Endothelial cell of umbilical vein (primary cell): Measurements from ENCODE around the gene SYNCRIP. TPM values are rescaled to one million over a fixed set of nuclear protein-coding genes. Genes with fewer than 3 reads are reported as not detected.

Source experiments
- BruUV-seq: library from RNA; stranded (reverse); fragments of 400-500 nt; replicated peaks from 2 replicates; lab custom pipeline; 2021; lab: Mats Ljungman, UMichigan
- CTCF ChIA-PET: fragments of 300-600, 350-600 bp; sonication (Branson Sonifier 250); formaldehyde crosslinking; loops from one replicate; lab custom pipeline; 2021; ENCODE audit warnings: antibody characterized with exemption, inconsistent platforms; lab: Charles Lee
- POLR2A ChIA-PET: fragments of 300-600, 350-600 bp; sonication (Branson Sonifier 250); formaldehyde crosslinking; loops from one replicate; lab custom pipeline; 2021; ENCODE audit warnings: antibody characterized with exemption, inconsistent platforms; lab: Charles Lee
- DNase-seq: peaks from one replicate; pipeline ENCODE4 v3.0.0-alpha.2; 2011; ENCODE audit warnings: low read depth, low spot score
- FAIRE-seq: peaks from 2 replicates; lab custom pipeline; 2011; peaks lifted over from hg19 to GRCh38; lab: Jason Lieb, UNC
- H2AFZ ChIP-seq: 2 replicates; pipeline ENCODE4 v1.6.0; 2012; ENCODE audit warnings: low read depth, low read length, control low read depth, inconsistent platforms
- H3K27ac ChIP-seq: 2 replicates; pipeline ENCODE4 v1.5.1; 2011; ENCODE audit warnings: low read depth, mild to moderate bottlenecking, control low read depth, low read length, moderate library complexity; ENCODE audit not compliant: insufficient read depth
- H3K27me3 ChIP-seq, 2 experiments: 2 replicates each; pipeline versions ENCODE4 v1.6.0 to v1.6.1; 2011; ENCODE audit warnings: low read length in 2 of 2, mixed read lengths in 1 of 2; ENCODE audit not compliant: control insufficient read depth in 2 of 2, insufficient read depth in 2 of 2
- H3K36me3 ChIP-seq, 2 experiments: 2 replicates in 1 of 2; 3 replicates in 1 of 2; pipeline ENCODE4 v1.5.1; 2011; ENCODE audit warnings: low read length in 2 of 2, mild to moderate bottlenecking in 1 of 2, moderate library complexity in 1 of 2; ENCODE audit not compliant: control insufficient read depth in 2 of 2, insufficient read depth in 2 of 2; ENCODE audit errors: extremely low read depth in 1 of 2
- H3K4me1 ChIP-seq: 3 replicates; pipeline ENCODE4 v1.5.1; 2011; ENCODE audit warnings: mild to moderate bottlenecking, low read length; ENCODE audit not compliant: control insufficient read depth, insufficient read depth; ENCODE audit errors: extremely low read depth
- H3K4me2 ChIP-seq: 2 replicates; pipeline ENCODE4 v1.6.1; 2011; ENCODE audit warnings: low read length, control low read depth, mixed read lengths; ENCODE audit not compliant: insufficient read depth
- H3K4me3 ChIP-seq, 3 experiments: fragments of 200-600 bp in 1 of 3; sonication (generic), shearing (Covaris generic) in 1 of 3; replicated peaks in 1 of 3; 2 replicates each; pipeline ENCODE4 v1.5.1; 2011 to 2016; ENCODE audit warnings: control low read depth in 3 of 3, low read length in 3 of 3, mild to moderate bottlenecking in 2 of 3, inconsistent platforms in 1 of 3, low read depth in 1 of 3, moderate library complexity in 1 of 3; ENCODE audit not compliant: insufficient read depth in 1 of 3
- H3K79me2 ChIP-seq: 2 replicates; pipeline ENCODE4 v1.6.0; 2012; ENCODE audit warnings: low read length, inconsistent platforms; ENCODE audit not compliant: control insufficient read depth, insufficient read depth
- H3K9ac ChIP-seq: replicated peaks from 2 replicates; pipeline ENCODE3; 2011; ENCODE audit warnings: low read length, control low read depth; ENCODE audit not compliant: insufficient read depth; ENCODE audit errors: extremely low read depth
- H3K9me1 ChIP-seq: replicated peaks from 3 replicates; pipeline ENCODE4 v1.6.0; 2011; ENCODE audit warnings: mild to moderate bottlenecking, low read length; ENCODE audit not compliant: control insufficient read depth, insufficient read depth; ENCODE audit errors: extremely low read depth
- H3K9me3 ChIP-seq: replicated peaks from 2 replicates; pipeline ENCODE4 v1.5.1; 2012; ENCODE audit warnings: low read length, inconsistent platforms; ENCODE audit not compliant: control insufficient read depth, insufficient read depth
- H4K20me1 ChIP-seq: replicated peaks from 2 replicates; pipeline ENCODE3; 2011; ENCODE audit warnings: mild to moderate bottlenecking, low read length; ENCODE audit not compliant: control insufficient read depth, insufficient read depth; ENCODE audit errors: extremely low read depth
- EZH2 ChIP-seq: IDR thresholded peaks from 2 replicates; pipeline ENCODE4 v1.6.1; 2012; ENCODE audit warnings: borderline replicate concordance, low read depth, mild to moderate bottlenecking, moderate library complexity, low read length, inconsistent platforms; ENCODE audit not compliant: severe bottlenecking
- FOS ChIP-seq: IDR thresholded peaks from 2 replicates; pipeline ENCODE4 v1.6.1; 2011; ENCODE audit warnings: mild to moderate bottlenecking, low read length, moderate library complexity, borderline replicate concordance; ENCODE audit not compliant: insufficient read depth
- GATA2 ChIP-seq: IDR thresholded peaks from 2 replicates; pipeline ENCODE4 v1.7.0; 2011; ENCODE audit warnings: low read depth, mild to moderate bottlenecking, moderate library complexity, mixed read lengths, low read length; ENCODE audit not compliant: insufficient read length, insufficient read depth
- JUN ChIP-seq: IDR thresholded peaks from 2 replicates; pipeline ENCODE4 v1.6.1; 2011; ENCODE audit warnings: borderline replicate concordance, low read depth; ENCODE audit not compliant: insufficient read length, insufficient read depth
- MYC ChIP-seq: IDR thresholded peaks from one replicate; pipeline ENCODE4 v1.6.1; 2011; ENCODE audit warnings: mild to moderate bottlenecking, low read depth, low read length
- POLR2A ChIP-seq: IDR thresholded peaks from 2 replicates; pipeline ENCODE4 v1.6.1; 2012; ENCODE audit warnings: low read depth, mild to moderate bottlenecking, control low read depth, low read length
- POLR2AphosphoS5 ChIP-seq: IDR thresholded peaks from 2 replicates; pipeline ENCODE4 v1.6.1; 2012; ENCODE audit warnings: low read depth, mild to moderate bottlenecking, control low read depth, low read length, moderate library complexity; ENCODE audit not compliant: insufficient read depth
- dilution Hi-C: fragments of 300-500 bp; cut with MboI; formaldehyde crosslinking; loops from one replicate; pipeline ENCODE4 v1.15.0; 2019; ENCODE audit warnings: low sequenced_read_pairs; ENCODE audit not compliant: extremely low pct_ligation_motif_present
- intact Hi-C: fragments of 100-400 bp; cut with micrococcal nuclease; formaldehyde crosslinking; loops from one replicate; pipeline ENCODE4 v1.10.0; 2022
- polyA plus RNA-seq, 4 experiments: library from polyadenylated mRNA; depleted of rRNA in 3 of 4; stranded (reverse) in 3 of 4; unstranded in 1 of 4; fragments of >200 nt; gene quantifications; 2 replicates each; pipeline versions ENCODE4 v1.2.1 to v1.2.3, GENCODE V29; 2011 to 2012; ENCODE audit warnings: missing spikeins in 1 of 4
- total RNA-seq: library from RNA; stranded (reverse); gene quantifications from 2 replicates; pipeline ENCODE4 v1.2.3, GENCODE V29; 2021
- TF ChIP-seq, protein P1 (sequence below): IDR thresholded peaks from 2 replicates; pipeline ENCODE4 v1.6.1; 2011; ENCODE audit not compliant: insufficient read depth, insufficient read length
- TF ChIP-seq, protein P2 (sequence below), 2 donors: IDR thresholded peaks; 1 replicate in 1 of 2; 2 replicates in 1 of 2; pipeline ENCODE4 v1.5.1; 2011; ENCODE audit warnings: low read length in 2 of 2, mild to moderate bottlenecking in 2 of 2, moderate library complexity in 2 of 2, control low read depth in 1 of 2, inconsistent platforms in 1 of 2, low read depth in 1 of 2; ENCODE audit not compliant: insufficient read depth in 1 of 2; ENCODE audit errors: extremely low read depth in 1 of 2

SYNCRIP gene
- total and polyA plus RNA-seq, 2 donors (not counting 3 experiments of a cell fraction or from before 2014, with no cell fraction given): 16.3 to 155 TPM

DNA sequence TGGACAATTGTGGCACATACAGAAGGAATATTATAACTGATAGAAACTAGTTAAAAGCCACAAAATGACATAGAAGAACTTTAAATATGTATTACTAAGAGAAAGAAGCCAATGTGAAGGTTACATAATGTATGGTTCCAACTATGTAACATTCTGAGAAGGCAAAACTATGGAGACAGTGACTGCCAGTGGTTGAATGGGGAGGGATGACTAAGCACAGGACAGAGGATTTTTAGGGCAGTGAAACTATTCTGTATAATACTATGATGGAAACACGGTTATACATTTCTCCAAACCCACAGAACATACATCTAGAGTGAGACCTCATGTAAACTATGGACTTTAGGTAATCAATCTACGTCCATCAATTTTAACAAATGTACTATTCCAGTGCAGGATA, 22.4 kb downstream of the SYNCRIP start:
- dilution Hi-C loops (no loop called here), intact Hi-C loops (loop anchor here (10.0 kb wide), 1 partner anchor 54 kb away; no protein-coding TSS in a partner anchor)
- no peaks in the 10 kb centered on the region for H3K9me1 ChIP-seq
- no peak overlapping the region for H3K27ac ChIP-seq
- DNase-seq (no peak), FAIRE-seq (no peak)
- TF ChIP-seq, protein P1, sequence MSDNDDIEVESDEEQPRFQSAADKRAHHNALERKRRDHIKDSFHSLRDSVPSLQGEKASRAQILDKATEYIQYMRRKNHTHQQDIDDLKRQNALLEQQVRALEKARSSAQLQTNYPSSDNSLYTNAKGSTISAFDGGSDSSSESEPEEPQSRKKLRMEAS: no peak
- TF ChIP-seq, protein P2, sequence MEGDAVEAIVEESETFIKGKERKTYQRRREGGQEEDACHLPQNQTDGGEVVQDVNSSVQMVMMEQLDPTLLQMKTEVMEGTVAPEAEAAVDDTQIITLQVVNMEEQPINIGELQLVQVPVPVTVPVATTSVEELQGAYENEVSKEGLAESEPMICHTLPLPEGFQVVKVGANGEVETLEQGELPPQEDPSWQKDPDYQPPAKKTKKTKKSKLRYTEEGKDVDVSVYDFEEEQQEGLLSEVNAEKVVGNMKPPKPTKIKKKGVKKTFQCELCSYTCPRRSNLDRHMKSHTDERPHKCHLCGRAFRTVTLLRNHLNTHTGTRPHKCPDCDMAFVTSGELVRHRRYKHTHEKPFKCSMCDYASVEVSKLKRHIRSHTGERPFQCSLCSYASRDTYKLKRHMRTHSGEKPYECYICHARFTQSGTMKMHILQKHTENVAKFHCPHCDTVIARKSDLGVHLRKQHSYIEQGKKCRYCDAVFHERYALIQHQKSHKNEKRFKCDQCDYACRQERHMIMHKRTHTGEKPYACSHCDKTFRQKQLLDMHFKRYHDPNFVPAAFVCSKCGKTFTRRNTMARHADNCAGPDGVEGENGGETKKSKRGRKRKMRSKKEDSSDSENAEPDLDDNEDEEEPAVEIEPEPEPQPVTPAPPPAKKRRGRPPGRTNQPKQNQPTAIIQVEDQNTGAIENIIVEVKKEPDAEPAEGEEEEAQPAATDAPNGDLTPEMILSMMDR (IDR thresholded peaks at IDR 0.05; ENCODE audit: extremely low read depth in 1 of 2, insufficient read depth in 1 of 2, low read depth in 1 of 2, low read length in 2 of 2): no peak
- TF ChIP-seq EZH2: no peak
- TF ChIP-seq GATA2: no peak
- no peak for TF ChIP-seq MYC
- TF ChIP-seq JUN: no peak
- TF ChIP-seq POLR2A: no peak
- no peak for TF ChIP-seq POLR2AphosphoS5
- TF ChIP-seq FOS: no peak
- no peak overlapping the region for H3K4me3 ChIP-seq
- H3K36me3 ChIP-seq: peaks cover 14 to 50% of the 10 kb centered on the region in 2 experiments
- no peaks in the 10 kb centered on the region for H3K27me3 ChIP-seq
- H2AFZ ChIP-seq: no peak overlapping the region
- H3K9me3 ChIP-seq: no peaks in the 10 kb centered on the region
- POLR2A ChIA-PET: interaction anchor here (1.2 kb wide), 1 partner anchor 58 kb away, joined by 12 read pairs; no protein-coding TSS in a partner anchor
- peaks cover 9% of the 10 kb centered on the region for H4K20me1 ChIP-seq
- no peaks in the 10 kb centered on the region for H3K4me1 ChIP-seq
- H3K79me2 ChIP-seq: peaks cover 87% of the 10 kb centered on the region
- BruUV-seq: no TSS peak
- no peak overlapping the region for H3K9ac ChIP-seq
- H3K4me2 ChIP-seq: no peak overlapping the region
- CTCF ChIA-PET: no interaction called here
